Measurements from ENCODE around the gene JMJD1C.
"Not testable (repeated sequence)": the region's sequence is repeated elsewhere in the genome, so short reads cannot be mapped to it uniquely, and the experiment has no call there.

JMJD1C gene

DNA sequence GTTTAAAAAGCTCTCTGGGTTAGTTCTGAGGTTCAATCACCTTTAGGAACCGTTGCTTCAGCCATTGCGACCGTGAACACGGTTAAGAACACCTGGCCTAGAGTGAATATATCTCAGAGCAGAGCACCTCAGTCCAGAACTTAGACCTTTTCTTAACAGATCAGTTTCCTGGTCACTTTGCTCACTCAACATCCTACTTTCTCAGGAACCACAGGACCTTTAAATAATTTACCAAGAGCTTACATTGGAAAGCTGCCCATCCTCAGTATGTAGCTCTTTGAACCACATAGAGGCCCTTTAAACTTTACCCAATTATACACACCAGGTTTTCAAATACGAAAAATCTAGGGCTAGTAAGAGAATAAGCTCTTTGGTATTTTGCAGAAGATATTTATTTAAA is 179.4 kb downstream of the JMJD1C start:
- no peak for ATAC-seq (ENCODE audit: low read depth)
- TF ChIP-seq, protein P1, sequence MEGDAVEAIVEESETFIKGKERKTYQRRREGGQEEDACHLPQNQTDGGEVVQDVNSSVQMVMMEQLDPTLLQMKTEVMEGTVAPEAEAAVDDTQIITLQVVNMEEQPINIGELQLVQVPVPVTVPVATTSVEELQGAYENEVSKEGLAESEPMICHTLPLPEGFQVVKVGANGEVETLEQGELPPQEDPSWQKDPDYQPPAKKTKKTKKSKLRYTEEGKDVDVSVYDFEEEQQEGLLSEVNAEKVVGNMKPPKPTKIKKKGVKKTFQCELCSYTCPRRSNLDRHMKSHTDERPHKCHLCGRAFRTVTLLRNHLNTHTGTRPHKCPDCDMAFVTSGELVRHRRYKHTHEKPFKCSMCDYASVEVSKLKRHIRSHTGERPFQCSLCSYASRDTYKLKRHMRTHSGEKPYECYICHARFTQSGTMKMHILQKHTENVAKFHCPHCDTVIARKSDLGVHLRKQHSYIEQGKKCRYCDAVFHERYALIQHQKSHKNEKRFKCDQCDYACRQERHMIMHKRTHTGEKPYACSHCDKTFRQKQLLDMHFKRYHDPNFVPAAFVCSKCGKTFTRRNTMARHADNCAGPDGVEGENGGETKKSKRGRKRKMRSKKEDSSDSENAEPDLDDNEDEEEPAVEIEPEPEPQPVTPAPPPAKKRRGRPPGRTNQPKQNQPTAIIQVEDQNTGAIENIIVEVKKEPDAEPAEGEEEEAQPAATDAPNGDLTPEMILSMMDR (IDR thresholded peaks at IDR 0.05; ENCODE audit: poor library complexity, severe bottlenecking): no peak
- H3K4me1 ChIP-seq (ENCODE audit: insufficient read depth, poor library complexity, severe bottlenecking): peaks cover 11% of the 10 kb centered on the region
- H3K27ac ChIP-seq (ENCODE audit: poor library complexity, severe bottlenecking): no peak overlapping the region
- no peaks in the 10 kb centered on the region; the same call in 1 of the 2 replicates for H3K36me3 ChIP-seq (ENCODE audit: low read depth)
- DNase-seq (ENCODE audit: low spot score): no peak
- H3K27me3 ChIP-seq (ENCODE audit: insufficient read depth, poor library complexity, severe bottlenecking): no peaks in the 10 kb centered on the region
- no peak overlapping the region for H3K4me3 ChIP-seq (ENCODE audit: severe bottlenecking)
- H3K9me3 ChIP-seq (ENCODE audit: severe bottlenecking): peaks cover 3% of the 10 kb centered on the region

DNA sequence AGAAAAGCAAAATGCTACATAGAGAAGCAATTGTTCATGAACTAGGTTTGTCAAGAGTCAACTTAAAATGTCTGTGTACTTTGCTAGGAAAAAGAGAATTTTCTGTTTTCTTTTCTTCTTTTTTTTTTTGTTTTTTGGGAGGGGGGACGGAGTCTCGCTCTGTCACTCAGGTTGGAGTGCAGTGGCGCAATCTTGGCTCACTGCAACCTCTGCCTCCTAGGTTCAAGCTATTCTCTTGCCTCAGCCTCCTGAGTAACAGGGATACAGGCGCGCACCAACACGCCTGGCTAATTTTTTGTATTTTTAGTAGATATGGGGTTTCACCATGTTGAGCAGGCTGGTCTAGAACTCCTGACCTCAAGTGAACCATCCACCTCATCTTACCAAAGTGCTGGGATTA is 181.9 kb downstream of the JMJD1C start:
- H3K4me1 ChIP-seq (ENCODE audit: insufficient read depth, poor library complexity, severe bottlenecking): peaks cover 11% of the 10 kb centered on the region
- not testable (repeated sequence) for ATAC-seq (ENCODE audit: low read depth); H3K9me3 ChIP-seq (ENCODE audit: severe bottlenecking); H3K4me3 ChIP-seq (ENCODE audit: severe bottlenecking); H3K27me3 ChIP-seq (ENCODE audit: insufficient read depth, poor library complexity, severe bottlenecking); DNase-seq (ENCODE audit: low spot score); H3K36me3 ChIP-seq (ENCODE audit: low read depth); H3K27ac ChIP-seq (ENCODE audit: poor library complexity, severe bottlenecking)

DNA sequence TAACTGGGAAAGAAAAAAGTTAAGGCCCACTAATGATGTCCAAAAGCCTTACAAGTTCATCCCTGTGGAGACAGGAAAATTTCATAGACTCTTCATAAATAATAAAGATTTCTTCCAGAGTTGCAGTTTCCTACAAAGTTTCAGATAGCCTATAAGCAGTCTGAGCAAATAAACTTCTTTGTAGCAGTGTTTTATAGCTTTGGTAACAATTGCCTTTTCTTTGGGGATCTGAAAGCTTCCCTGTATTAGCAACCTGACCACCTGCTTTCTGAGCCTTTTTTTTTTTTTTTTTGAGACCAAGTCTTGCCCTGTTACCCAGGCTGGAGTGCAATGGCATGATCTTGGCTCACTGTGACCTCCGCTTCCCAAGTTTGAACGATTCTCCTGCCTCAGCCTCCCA is 182.7 kb downstream of the JMJD1C start:
- ATAC-seq (ENCODE audit: low read depth): no peak
- TF ChIP-seq, protein P1 (IDR thresholded peaks at IDR 0.05; ENCODE audit: poor library complexity, severe bottlenecking): no peak
- no peaks in the 10 kb centered on the region; the same call in 1 of the 2 replicates for H3K36me3 ChIP-seq (ENCODE audit: low read depth)
- H3K4me3 ChIP-seq (ENCODE audit: severe bottlenecking): no peak overlapping the region
- H3K27ac ChIP-seq (ENCODE audit: poor library complexity, severe bottlenecking): no peak overlapping the region
- H3K27me3 ChIP-seq (ENCODE audit: insufficient read depth, poor library complexity, severe bottlenecking): no peaks in the 10 kb centered on the region
- H3K4me1 ChIP-seq (ENCODE audit: insufficient read depth, poor library complexity, severe bottlenecking): peaks cover 11% of the 10 kb centered on the region
- no peak for DNase-seq (ENCODE audit: low spot score)
- peaks cover 3% of the 10 kb centered on the region for H3K9me3 ChIP-seq (ENCODE audit: severe bottlenecking)

DNA sequence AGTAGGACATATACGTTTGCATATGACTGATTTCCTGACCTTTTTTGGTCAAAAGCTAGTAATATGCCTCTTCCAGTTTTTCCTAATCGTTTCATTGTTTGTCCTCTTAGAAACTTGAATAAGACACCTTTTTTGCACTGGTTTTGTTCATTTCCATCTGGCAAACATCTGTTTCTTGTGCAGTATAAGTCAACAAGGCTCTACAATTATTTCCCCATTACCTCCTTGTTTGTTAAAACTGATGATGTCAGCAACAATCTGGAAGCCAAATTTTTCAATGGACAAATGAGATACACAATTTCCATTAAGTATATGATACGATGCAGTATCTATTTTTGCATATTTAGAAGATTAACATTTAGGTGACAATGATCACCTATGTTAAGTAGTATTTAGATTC is 183.8 kb downstream of the JMJD1C start:
- H3K27ac ChIP-seq (ENCODE audit: poor library complexity, severe bottlenecking): no peak overlapping the region
- H3K36me3 ChIP-seq (ENCODE audit: low read depth): no peaks in the 10 kb centered on the region; the same call in 1 of the 2 replicates
- H3K9me3 ChIP-seq (ENCODE audit: severe bottlenecking): no peaks in the 10 kb centered on the region
- ATAC-seq (ENCODE audit: low read depth): no peak
- no peak for DNase-seq (ENCODE audit: low spot score)
- H3K4me3 ChIP-seq (ENCODE audit: severe bottlenecking): no peak overlapping the region
- H3K27me3 ChIP-seq (ENCODE audit: insufficient read depth, poor library complexity, severe bottlenecking): no peaks in the 10 kb centered on the region
- TF ChIP-seq, protein P1 (IDR thresholded peaks at IDR 0.05; ENCODE audit: poor library complexity, severe bottlenecking): no peak
- H3K4me1 ChIP-seq (ENCODE audit: insufficient read depth, poor library complexity, severe bottlenecking): peaks cover 6% of the 10 kb centered on the region

DNA sequence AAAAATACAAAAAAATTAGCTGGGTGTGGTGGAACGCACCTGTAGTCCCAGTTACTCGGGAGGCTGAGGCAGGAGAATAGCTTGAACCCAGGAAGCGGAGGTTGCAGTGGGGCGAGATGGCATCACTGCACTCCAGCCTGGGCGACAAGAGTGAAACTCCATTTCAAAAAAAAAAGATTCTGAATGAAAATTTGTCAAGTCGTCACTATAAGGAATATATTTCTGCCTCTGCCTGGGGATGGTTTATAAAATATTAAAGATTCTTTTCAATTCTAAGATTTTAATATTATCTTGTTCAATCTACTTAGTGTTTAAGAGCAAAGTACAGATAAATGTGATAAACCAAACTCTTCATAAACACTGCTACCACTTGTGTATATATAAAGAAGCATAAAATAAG is 185.4 kb downstream of the JMJD1C start:
- H3K36me3 ChIP-seq (ENCODE audit: low read depth): no peaks in the 10 kb centered on the region; the same call in 1 of the 2 replicates
- H3K27ac ChIP-seq (ENCODE audit: poor library complexity, severe bottlenecking): no peak overlapping the region
- no peak for ATAC-seq (ENCODE audit: low read depth)
- TF ChIP-seq, protein P1 (IDR thresholded peaks at IDR 0.05; ENCODE audit: poor library complexity, severe bottlenecking): no peak
- DNase-seq (ENCODE audit: low spot score): no peak
- peaks cover 6% of the 10 kb centered on the region for H3K4me1 ChIP-seq (ENCODE audit: insufficient read depth, poor library complexity, severe bottlenecking)
- no peak overlapping the region for H3K4me3 ChIP-seq (ENCODE audit: severe bottlenecking)
- H3K27me3 ChIP-seq (ENCODE audit: insufficient read depth, poor library complexity, severe bottlenecking): no peaks in the 10 kb centered on the region
- no peaks in the 10 kb centered on the region for H3K9me3 ChIP-seq (ENCODE audit: severe bottlenecking)

Data from RWPE2 (cell line).